Prostate gland (tissue), 2 donors: ENCODE results near the gene CACNG7. TPM values are rescaled to one million over a fixed set of nuclear protein-coding genes. Genes with fewer than 3 reads are reported as not detected.

Source experiments
- DNase-seq: peaks from one replicate; pipeline ENCODE4 v3.0.0-alpha.2; 2019; ENCODE audit warnings: low spot score
- H3K27ac ChIP-seq, 2 donors: fragments of 200-600 bp; sonication (generic); 2 replicates each; pipeline ENCODE4 v1.5.1; 2017 to 2019
- H3K27me3 ChIP-seq: fragments of 200-600 bp; sonication (generic); replicated peaks from 2 replicates; pipeline ENCODE4 v1.5.1; 2019; ENCODE audit not compliant: insufficient read depth
- H3K36me3 ChIP-seq, 2 donors: fragments of 200-600 bp; sonication (generic); 1 replicate in 1 of 2; 2 replicates in 1 of 2; pipeline versions ENCODE4 v1.5.1 to v1.8.1; 2017 to 2019
- H3K4me1 ChIP-seq: fragments of 200-600 bp; sonication (generic); replicated peaks from 2 replicates; pipeline ENCODE4 v1.5.1; 2019
- H3K4me3 ChIP-seq, 2 donors: fragments of 200-600 bp; sonication (generic); 2 replicates each; pipeline ENCODE4 v1.5.1; 2017 to 2019
- H3K9me3 ChIP-seq: fragments of 200-600 bp; sonication (generic); 2 replicates; pipeline ENCODE4 v1.5.1; 2017
- CTCF ChIP-seq, 4 experiments: fragments of 200-600 bp in 2 of 4; fragments of 450-650 bp in 2 of 4; sonication (generic) in 2 of 4; IDR thresholded peaks; 1 replicate in 3 of 4; 2 replicates in 1 of 4; pipeline ENCODE4 v1.5.1; 2016 to 2019; ENCODE audit warnings: antibody characterized with exemption in 4 of 4, mild to moderate bottlenecking in 2 of 4, moderate library complexity in 2 of 4
- POLR2A ChIP-seq: fragments of 450-650 bp; IDR thresholded peaks from one replicate; pipeline ENCODE4 v1.6.1; 2016; ENCODE audit warnings: antibody characterized with exemption, mild to moderate bottlenecking
- POLR2AphosphoS5 ChIP-seq: sonication (generic); formaldehyde crosslinking; IDR thresholded peaks from one replicate; pipeline ENCODE4 v1.6.1; 2017; ENCODE audit warnings: antibody characterized with exemption
- WGBS: methylation state at CpG from one replicate; pipeline ENCODE4 v1.1.5; 2018; 5-methylcytosine and 5-hydroxymethylcytosine counted together
- intact Hi-C: fragments of 100-400 bp; cut with DNase I; formaldehyde crosslinking; loops from one replicate; pipeline ENCODE4 v1.14.2; 2022
- total RNA-seq, 2 donors: library from RNA; depleted of rRNA; stranded (reverse); fragments of >200 nt; gene quantifications; one replicate each; pipeline ENCODE4 v1.1.0, GENCODE V29; 2016

Gene CACNG7
- total RNA-seq, 2 donors from 2014 or later, result not detected

- TF ChIP-seq POLR2AphosphoS5 (peak; percentile 81), CTCF (IDR thresholded peaks at IDR 0.05) (peak in 1 of 4 experiments; percentile 16), POLR2A (no peak)
- H3K4me3 ChIP-seq, result peak overlapping the region; percentile 33 to 37
- H3K4me1 ChIP-seq, result peaks cover 6% of the 10 kb centered on the region
- peak; percentile 72 for DNase-seq
- H3K9me3 ChIP-seq, result no peaks in the 10 kb centered on the region
- no peak overlapping the region for H3K27ac ChIP-seq
- peaks cover 17% of the 10 kb centered on the region for H3K27me3 ChIP-seq
- intact Hi-C loops, result no loop called here
- 1% methylated on average over 51 of the region's 51 CpGs for WGBS
- peaks cover 0 to under 1% of the 10 kb centered on the region in 2 donors for H3K36me3 ChIP-seq
Measured at GRCh38 chr19:53879140-53880081, 29.7 kb upstream of the CACNG7 start.

GRCh38 chr19:53880711-53881481 is 28.2 kb upstream of the CACNG7 start:
- Histone ChIP-seq H3K4me3 (no peak overlapping the region), H3K36me3 (no peaks in the 10 kb centered on the region), H3K27me3 (peaks cover 17% of the 10 kb centered on the region), H3K4me1 (peaks cover 6% of the 10 kb centered on the region), H3K9me3 (no peaks in the 10 kb centered on the region), H3K27ac (no peak overlapping the region)
- TF ChIP-seq POLR2AphosphoS5 (no peak), POLR2A (no peak), CTCF (IDR thresholded peaks at IDR 0.05) (no peak)
- intact Hi-C loops, result no loop called here
- 29% methylated on average over 6 of the region's 6 CpGs for WGBS
- DNase-seq, result no peak

DNA sequence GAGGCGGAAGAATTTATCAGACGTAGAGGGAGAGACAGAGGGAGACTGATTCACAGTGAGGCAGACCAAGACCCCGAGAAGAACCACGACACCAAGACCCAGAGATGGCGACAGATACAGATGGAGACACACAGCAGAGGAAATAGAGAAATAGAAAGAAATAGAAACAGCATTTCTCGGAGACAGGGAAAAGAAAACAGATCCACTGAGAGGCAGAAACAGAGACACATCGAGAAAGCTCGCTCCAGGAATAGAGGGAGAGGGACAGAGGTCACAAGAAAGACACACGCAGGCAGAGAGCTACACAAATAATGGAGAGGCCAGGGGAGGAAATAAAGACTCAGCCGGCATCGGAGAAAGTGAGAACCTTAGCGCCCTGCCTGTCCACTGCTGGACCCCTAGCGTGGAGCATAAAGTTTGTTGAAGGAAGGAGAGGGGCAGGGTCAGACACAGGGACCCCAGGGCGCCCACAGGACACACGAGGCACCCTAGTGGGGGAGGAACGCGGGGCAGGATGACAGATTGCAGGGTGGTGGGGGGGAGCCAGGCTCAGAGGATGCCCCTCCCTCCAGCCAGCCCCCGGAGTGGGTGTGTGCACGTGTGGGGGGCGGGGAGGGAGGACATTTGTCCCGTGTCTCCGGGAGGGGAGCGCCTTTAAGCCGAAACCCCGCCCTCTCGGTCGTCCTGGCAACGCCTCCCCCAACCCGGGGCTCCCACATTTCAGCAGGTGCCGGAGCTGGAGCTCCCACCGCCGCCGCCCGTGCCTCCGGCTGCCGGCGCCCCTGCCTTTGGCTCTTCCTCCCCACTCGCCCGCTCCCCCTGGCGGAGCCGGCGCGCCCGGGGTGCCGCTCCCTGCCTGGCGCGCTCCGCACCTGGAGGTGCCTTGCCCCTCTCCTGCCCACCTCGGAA is 27.3 kb upstream of the CACNG7 start, which contains the start of gene PRKCG:
Gene PRKCG (plus strand): TSS at position 716 of the 909 bp plus-strand sequence. CDS start 298 bp downstream, outside the sequence.
- 3% methylated on average over 48 of the region's 49 CpGs for WGBS
- intact Hi-C loops, result no loop called here
- DNase-seq, result no peak

More for the DNA sequence above, 27.3 kb upstream of the CACNG7 start, which contains the start of gene PRKCG:
- no peak within 1 kb of the TSS for H3K27ac ChIP-seq
- no peaks in the 10 kb centered on the region for H3K36me3 ChIP-seq
- peaks cover 17% of the 10 kb centered on the region for H3K27me3 ChIP-seq
- H3K9me3 ChIP-seq, result no peaks in the 10 kb centered on the region
- H3K4me1 ChIP-seq, result peaks cover 6% of the 10 kb centered on the region
- TF ChIP-seq POLR2A (no peak), CTCF (IDR thresholded peaks at IDR 0.05) (peak in 3 of 4 experiments; percentile 31 to 60 (median 45)), POLR2AphosphoS5 (no peak)
- peak within 1 kb of the TSS; percentile 9 to 16 for H3K4me3 ChIP-seq
